Measurements from ENCODE around the gene DCT. TPM values are rescaled to one million over a fixed set of nuclear protein-coding genes. Genes with fewer than 3 reads are reported as not detected.

DCT gene
- total RNA-seq, 4 donors from 2014 or later: 39.4 to 122 (median 81.7) TPM

- Histone ChIP-seq H3K27me3 (peaks cover 3% of the 10 kb centered on the region), H3K4me1 (no peaks in the 10 kb centered on the region), H3K27ac (no peak overlapping the region), H3K4me3 (no peak overlapping the region), H3K36me3 (no peaks in the 10 kb centered on the region), H3K9me3 (no peaks in the 10 kb centered on the region)
- 24% methylated on average over 4 of the region's 4 CpGs for WGBS
- TF ChIP-seq, protein P1, sequence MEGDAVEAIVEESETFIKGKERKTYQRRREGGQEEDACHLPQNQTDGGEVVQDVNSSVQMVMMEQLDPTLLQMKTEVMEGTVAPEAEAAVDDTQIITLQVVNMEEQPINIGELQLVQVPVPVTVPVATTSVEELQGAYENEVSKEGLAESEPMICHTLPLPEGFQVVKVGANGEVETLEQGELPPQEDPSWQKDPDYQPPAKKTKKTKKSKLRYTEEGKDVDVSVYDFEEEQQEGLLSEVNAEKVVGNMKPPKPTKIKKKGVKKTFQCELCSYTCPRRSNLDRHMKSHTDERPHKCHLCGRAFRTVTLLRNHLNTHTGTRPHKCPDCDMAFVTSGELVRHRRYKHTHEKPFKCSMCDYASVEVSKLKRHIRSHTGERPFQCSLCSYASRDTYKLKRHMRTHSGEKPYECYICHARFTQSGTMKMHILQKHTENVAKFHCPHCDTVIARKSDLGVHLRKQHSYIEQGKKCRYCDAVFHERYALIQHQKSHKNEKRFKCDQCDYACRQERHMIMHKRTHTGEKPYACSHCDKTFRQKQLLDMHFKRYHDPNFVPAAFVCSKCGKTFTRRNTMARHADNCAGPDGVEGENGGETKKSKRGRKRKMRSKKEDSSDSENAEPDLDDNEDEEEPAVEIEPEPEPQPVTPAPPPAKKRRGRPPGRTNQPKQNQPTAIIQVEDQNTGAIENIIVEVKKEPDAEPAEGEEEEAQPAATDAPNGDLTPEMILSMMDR (IDR thresholded peaks at IDR 0.05): no peak
- TF ChIP-seq EP300 (IDR thresholded peaks at IDR 0.05): no peak
- TF ChIP-seq POLR2A (IDR thresholded peaks at IDR 0.05): no peak
- TF ChIP-seq POLR2AphosphoS5 (IDR thresholded peaks at IDR 0.05): no peak
- DNase-seq (ENCODE audit: low spot score in 2 of 2): no peak
Observed at GRCh38 chr13:94414708-94415107, 64.8 kb downstream of the DCT start.

- Histone ChIP-seq H3K4me3 (no peak overlapping the region), H3K27me3 (peaks cover 3% of the 10 kb centered on the region), H3K36me3 (no peaks in the 10 kb centered on the region), H3K9me3 (no peaks in the 10 kb centered on the region), H3K4me1 (no peaks in the 10 kb centered on the region), H3K27ac (no peak overlapping the region)
- no peak for DNase-seq (ENCODE audit: low spot score in 2 of 2)
- TF ChIP-seq POLR2A (IDR thresholded peaks at IDR 0.05) (no peak), POLR2AphosphoS5 (IDR thresholded peaks at IDR 0.05) (no peak), EP300 (IDR thresholded peaks at IDR 0.05) (no peak)
- TF ChIP-seq, protein P1 (IDR thresholded peaks at IDR 0.05): no peak
- WGBS: 89% methylated on average over 1 of the region's 1 CpG
Observed at GRCh38 chr13:94414141-94414540, 65.3 kb downstream of the DCT start.

GRCh38 chr13:94413598-94413944 is 65.9 kb downstream of the DCT start:
- Histone ChIP-seq H3K27me3 (peaks cover 3% of the 10 kb centered on the region), H3K4me3 (no peak overlapping the region), H3K4me1 (no peaks in the 10 kb centered on the region), H3K27ac (no peak overlapping the region), H3K36me3 (no peaks in the 10 kb centered on the region), H3K9me3 (no peaks in the 10 kb centered on the region)
- no peak for DNase-seq (ENCODE audit: low spot score in 2 of 2)
- no peak for TF ChIP-seq EP300 (IDR thresholded peaks at IDR 0.05)
- TF ChIP-seq, protein P1 (IDR thresholded peaks at IDR 0.05): no peak
- no peak for TF ChIP-seq POLR2A (IDR thresholded peaks at IDR 0.05)
- no peak for TF ChIP-seq POLR2AphosphoS5 (IDR thresholded peaks at IDR 0.05)

- H3K27ac ChIP-seq: no peak overlapping the region
- no peak for DNase-seq (ENCODE audit: low spot score in 2 of 2)
- peaks cover 3% of the 10 kb centered on the region for H3K27me3 ChIP-seq
- H3K4me1 ChIP-seq: no peaks in the 10 kb centered on the region
- H3K4me3 ChIP-seq: no peak overlapping the region
- H3K9me3 ChIP-seq: no peaks in the 10 kb centered on the region
- H3K36me3 ChIP-seq: no peaks in the 10 kb centered on the region
- TF ChIP-seq POLR2A (IDR thresholded peaks at IDR 0.05) (no peak), POLR2AphosphoS5 (IDR thresholded peaks at IDR 0.05) (no peak), EP300 (IDR thresholded peaks at IDR 0.05) (no peak)
- TF ChIP-seq, protein P1 (IDR thresholded peaks at IDR 0.05): no peak
- WGBS: 35% methylated on average over 3 of the region's 3 CpGs
Observed at GRCh38 chr13:94412870-94413597, 66.4 kb downstream of the DCT start.

GRCh38 chr13:94411747-94412146 is 67.7 kb downstream of the DCT start:
- 65% methylated on average over 3 of the region's 3 CpGs for WGBS
- peaks cover 3% of the 10 kb centered on the region for H3K27me3 ChIP-seq
- TF ChIP-seq EP300 (IDR thresholded peaks at IDR 0.05) (no peak), POLR2AphosphoS5 (IDR thresholded peaks at IDR 0.05) (no peak), POLR2A (IDR thresholded peaks at IDR 0.05) (no peak)
- TF ChIP-seq, protein P1 (IDR thresholded peaks at IDR 0.05): no peak

More at GRCh38 chr13:94411747-94412146, 67.7 kb downstream of the DCT start:
- no peak overlapping the region for H3K27ac ChIP-seq
- H3K4me1 ChIP-seq: no peaks in the 10 kb centered on the region
- H3K4me3 ChIP-seq: no peak overlapping the region
- DNase-seq (ENCODE audit: low spot score in 2 of 2): no peak
- H3K36me3 ChIP-seq: no peaks in the 10 kb centered on the region
- no peaks in the 10 kb centered on the region for H3K9me3 ChIP-seq
